ENCODE results near the gene EVC2.

Gene EVC2

DNA sequence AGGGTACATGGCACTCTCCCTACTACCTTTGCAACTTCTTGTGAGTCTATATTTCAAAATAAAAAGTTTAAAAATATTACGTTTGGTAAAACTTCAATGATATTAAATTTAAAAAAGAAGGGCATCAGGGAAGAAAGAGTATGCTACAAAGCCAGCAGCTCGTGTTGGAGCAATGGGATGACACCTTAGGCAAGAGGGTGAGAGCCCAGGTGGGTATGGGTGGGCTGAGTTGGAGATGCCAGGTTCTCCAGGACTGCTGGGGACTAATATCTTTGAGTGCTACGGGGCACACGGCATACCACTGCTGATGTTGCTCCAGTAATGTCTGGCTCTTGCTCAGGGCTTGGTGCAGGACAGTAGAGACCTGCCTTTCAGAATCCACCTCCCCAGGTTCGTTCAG lies 132.4 kb downstream of the EVC2 start:
- H3K79me2 ChIP-seq (ENCODE audit: insufficient read depth, low read length): no peaks in the 10 kb centered on the region
- no peaks in the 10 kb centered on the region for H4K20me1 ChIP-seq (ENCODE audit: insufficient read depth, low read length, poor library complexity, severe bottlenecking)
- no peaks in the 10 kb centered on the region for H3K9me3 ChIP-seq (ENCODE audit: insufficient read depth, low read depth, low read length)
- H3K27me3 ChIP-seq (ENCODE audit: insufficient read depth, low read length, poor library complexity, severe bottlenecking): no peaks in the 10 kb centered on the region
- TF ChIP-seq EZH2phosphoT487 (IDR thresholded peaks at IDR 0.05; ENCODE audit: borderline replicate concordance): no peak
- TF ChIP-seq, protein P1, sequence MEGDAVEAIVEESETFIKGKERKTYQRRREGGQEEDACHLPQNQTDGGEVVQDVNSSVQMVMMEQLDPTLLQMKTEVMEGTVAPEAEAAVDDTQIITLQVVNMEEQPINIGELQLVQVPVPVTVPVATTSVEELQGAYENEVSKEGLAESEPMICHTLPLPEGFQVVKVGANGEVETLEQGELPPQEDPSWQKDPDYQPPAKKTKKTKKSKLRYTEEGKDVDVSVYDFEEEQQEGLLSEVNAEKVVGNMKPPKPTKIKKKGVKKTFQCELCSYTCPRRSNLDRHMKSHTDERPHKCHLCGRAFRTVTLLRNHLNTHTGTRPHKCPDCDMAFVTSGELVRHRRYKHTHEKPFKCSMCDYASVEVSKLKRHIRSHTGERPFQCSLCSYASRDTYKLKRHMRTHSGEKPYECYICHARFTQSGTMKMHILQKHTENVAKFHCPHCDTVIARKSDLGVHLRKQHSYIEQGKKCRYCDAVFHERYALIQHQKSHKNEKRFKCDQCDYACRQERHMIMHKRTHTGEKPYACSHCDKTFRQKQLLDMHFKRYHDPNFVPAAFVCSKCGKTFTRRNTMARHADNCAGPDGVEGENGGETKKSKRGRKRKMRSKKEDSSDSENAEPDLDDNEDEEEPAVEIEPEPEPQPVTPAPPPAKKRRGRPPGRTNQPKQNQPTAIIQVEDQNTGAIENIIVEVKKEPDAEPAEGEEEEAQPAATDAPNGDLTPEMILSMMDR (conservative IDR thresholded peaks at IDR 0.05; ENCODE audit: low read length): no peak
- H3K9me2 ChIP-seq (replicated peaks; ENCODE audit: low read depth, low read length): no peaks in the 10 kb centered on the region
- H2AFZ ChIP-seq (ENCODE audit: low read length): no peak overlapping the region
- no peaks in the 10 kb centered on the region for H3K36me3 ChIP-seq (ENCODE audit: insufficient read depth, low read length)
- H3K4me3 ChIP-seq (ENCODE audit: low read length, poor library complexity, severe bottlenecking): no peak overlapping the region
- H3K9ac ChIP-seq (ENCODE audit: low read depth, low read length, poor library complexity, severe bottlenecking): no peak overlapping the region
- no peaks in the 10 kb centered on the region for H3K4me1 ChIP-seq (ENCODE audit: insufficient read depth, low read length, poor library complexity, severe bottlenecking)
- no peak overlapping the region for H3K4me2 ChIP-seq (ENCODE audit: low read depth, low read length, poor library complexity, severe bottlenecking)
- no peaks in the 10 kb centered on the region for H3F3A ChIP-seq (ENCODE audit: low read depth)

DNA sequence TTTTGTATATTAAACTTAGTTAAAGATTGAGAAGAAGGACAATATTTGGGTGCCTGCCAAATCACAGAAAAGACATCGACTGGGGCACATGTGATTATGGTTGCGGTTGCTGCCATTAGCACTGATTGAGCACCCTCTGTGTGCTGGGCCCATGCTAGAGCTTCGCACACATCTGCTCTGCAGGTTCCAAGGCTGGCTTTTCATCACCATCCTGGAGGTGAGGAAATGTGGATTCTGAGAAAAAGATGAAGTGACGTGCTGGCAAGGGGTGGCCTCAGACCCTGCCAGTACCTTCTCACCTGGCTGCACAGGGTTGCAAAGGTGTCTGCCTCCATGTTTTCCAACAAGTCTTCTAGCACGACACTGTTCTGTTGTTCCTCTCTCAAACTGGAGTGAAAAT lies 134.0 kb downstream of the EVC2 start:
- no peaks in the 10 kb centered on the region for H3K9me2 ChIP-seq (replicated peaks; ENCODE audit: low read depth, low read length)
- H3K27me3 ChIP-seq (ENCODE audit: insufficient read depth, low read length, poor library complexity, severe bottlenecking): no peaks in the 10 kb centered on the region
- no peaks in the 10 kb centered on the region for H3K9me3 ChIP-seq (ENCODE audit: insufficient read depth, low read depth, low read length)
- H4K20me1 ChIP-seq (ENCODE audit: insufficient read depth, low read length, poor library complexity, severe bottlenecking): no peaks in the 10 kb centered on the region
- no peak overlapping the region for H3K4me2 ChIP-seq (ENCODE audit: low read depth, low read length, poor library complexity, severe bottlenecking)
- no peak overlapping the region for H3K4me3 ChIP-seq (ENCODE audit: low read length, poor library complexity, severe bottlenecking)
- no peak overlapping the region for H2AFZ ChIP-seq (ENCODE audit: low read length)
- no peak for TF ChIP-seq EZH2phosphoT487 (IDR thresholded peaks at IDR 0.05; ENCODE audit: borderline replicate concordance)
- TF ChIP-seq, protein P1 (conservative IDR thresholded peaks at IDR 0.05; ENCODE audit: low read length): no peak
- no peak overlapping the region for H3K9ac ChIP-seq (ENCODE audit: low read depth, low read length, poor library complexity, severe bottlenecking)
- no peaks in the 10 kb centered on the region for H3K36me3 ChIP-seq (ENCODE audit: insufficient read depth, low read length)
- H3F3A ChIP-seq (ENCODE audit: low read depth): no peaks in the 10 kb centered on the region
- H3K79me2 ChIP-seq (ENCODE audit: insufficient read depth, low read length): no peaks in the 10 kb centered on the region
- H3K4me1 ChIP-seq (ENCODE audit: insufficient read depth, low read length, poor library complexity, severe bottlenecking): no peaks in the 10 kb centered on the region

DNA sequence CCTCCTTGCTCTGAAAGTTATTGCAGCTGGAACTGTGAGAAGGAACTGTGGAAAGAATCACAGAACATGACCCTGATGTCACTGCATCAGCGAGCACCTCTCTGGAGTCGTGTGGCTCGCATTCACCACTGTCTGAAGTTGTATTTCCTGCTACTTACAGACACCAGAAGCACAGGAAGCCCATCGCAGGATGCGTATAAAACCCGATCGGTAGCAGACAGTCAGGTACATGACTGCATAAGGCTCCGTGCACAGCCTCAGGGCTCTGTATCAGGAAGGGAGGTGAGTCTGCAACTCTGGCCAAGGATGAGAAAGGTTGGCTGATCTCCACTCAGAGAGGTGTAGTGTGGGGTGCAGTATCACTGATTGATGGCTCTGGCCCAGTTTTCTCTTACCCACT lies 134.4 kb downstream of the EVC2 start:
- H3F3A ChIP-seq (ENCODE audit: low read depth): no peaks in the 10 kb centered on the region
- TF ChIP-seq EZH2phosphoT487 (IDR thresholded peaks at IDR 0.05; ENCODE audit: borderline replicate concordance): no peak
- TF ChIP-seq, protein P1 (conservative IDR thresholded peaks at IDR 0.05; ENCODE audit: low read length): no peak

More for the DNA sequence above, 134.4 kb downstream of the EVC2 start:
- H3K4me1 ChIP-seq (ENCODE audit: insufficient read depth, low read length, poor library complexity, severe bottlenecking): no peaks in the 10 kb centered on the region
- H2AFZ ChIP-seq (ENCODE audit: low read length): no peak overlapping the region
- no peaks in the 10 kb centered on the region for H3K27me3 ChIP-seq (ENCODE audit: insufficient read depth, low read length, poor library complexity, severe bottlenecking)
- no peaks in the 10 kb centered on the region for H3K79me2 ChIP-seq (ENCODE audit: insufficient read depth, low read length)
- no peak overlapping the region for H3K4me2 ChIP-seq (ENCODE audit: low read depth, low read length, poor library complexity, severe bottlenecking)
- no peaks in the 10 kb centered on the region for H3K36me3 ChIP-seq (ENCODE audit: insufficient read depth, low read length)
- no peak overlapping the region for H3K9ac ChIP-seq (ENCODE audit: low read depth, low read length, poor library complexity, severe bottlenecking)
- H3K9me3 ChIP-seq (ENCODE audit: insufficient read depth, low read depth, low read length): no peaks in the 10 kb centered on the region
- H4K20me1 ChIP-seq (ENCODE audit: insufficient read depth, low read length, poor library complexity, severe bottlenecking): no peaks in the 10 kb centered on the region
- H3K9me2 ChIP-seq (replicated peaks; ENCODE audit: low read depth, low read length): no peaks in the 10 kb centered on the region
- H3K4me3 ChIP-seq (ENCODE audit: low read length, poor library complexity, severe bottlenecking): no peak overlapping the region
